ENCODE data around the gene C6orf132. TPM values are rescaled to one million over a fixed set of nuclear protein-coding genes. Genes with fewer than 3 reads are reported as not detected.

Gene C6orf132
- total RNA-seq, 1 experiment from 2014 or later = 48.4 TPM

DNA sequence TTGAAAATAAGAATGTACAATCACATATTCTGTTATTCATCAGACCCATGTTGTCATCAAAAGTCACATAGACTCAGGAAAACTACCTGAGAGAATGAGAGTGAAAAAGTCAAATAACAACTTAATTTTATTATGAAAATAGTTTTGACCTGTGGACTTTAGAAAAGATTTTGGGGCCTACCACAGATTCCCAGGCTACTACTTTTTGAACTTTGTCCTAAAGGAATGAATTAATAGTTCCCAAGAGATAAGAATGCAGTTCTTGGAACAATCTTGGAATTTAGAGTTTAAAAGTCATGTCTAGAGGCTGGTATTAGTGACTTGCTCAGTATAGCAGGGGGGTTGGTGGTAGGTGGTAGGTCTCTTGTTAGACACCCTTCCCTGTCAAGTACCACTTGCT lies 88.8 kb downstream of the C6orf132 start:
- Mint-ChIP-seq H3K27me3 (ENCODE audit: low read depth) (peaks cover 14% of the 10 kb centered on the region), H3K4me1 (peaks cover 6 to 11% of the 10 kb centered on the region in 2 experiments), H3K9me3 (no peaks in the 10 kb centered on the region; a peak in 1 of 5 replicates), H3K27ac (no peak overlapping the region), H3K4me3 (no peak overlapping the region), H3K36me3 (ENCODE audit: insufficient read depth in 1 of 3, low read depth in 3 of 3) (peaks cover 43 to 63% (median 62%) of the 10 kb centered on the region in 3 experiments)
- no peak for DNase-seq
- Histone ChIP-seq H2AFZ (ENCODE audit: low read length) (no peak overlapping the region), H4K20me1 (ENCODE audit: control insufficient read depth, insufficient read depth, insufficient read length) (no peaks in the 10 kb centered on the region), H3K23ac (ENCODE audit: insufficient read length, low read depth, low read length) (no peak overlapping the region), H3K79me2 (ENCODE audit: insufficient read depth, low read length) (no peaks in the 10 kb centered on the region), H2BK15ac (ENCODE audit: low read depth, low read length) (no peak overlapping the region), H4K5ac (ENCODE audit: insufficient read length, low read depth, low read length) (no peak overlapping the region), H3K9me3 (ENCODE audit: control insufficient read depth, low read depth, low read length) (no peaks in the 10 kb centered on the region), H3K27me3 (ENCODE audit: insufficient read depth, low read length) (peaks cover 7% of the 10 kb centered on the region; the same call in 1 of the 2 replicates), H3K4me2 (ENCODE audit: insufficient read depth, insufficient read length, low read length) (no peak overlapping the region), H2BK120ac (ENCODE audit: low read depth, low read length, poor library complexity, severe bottlenecking) (no peak overlapping the region), H2BK20ac (ENCODE audit: low read depth, low read length, poor library complexity, severe bottlenecking) (no peak overlapping the region), H2BK12ac (ENCODE audit: insufficient read length, low read depth, low read length) (no peak overlapping the region), H3K9ac (ENCODE audit: extremely low read depth, insufficient read length, low read length) (no peak overlapping the region), H3K79me1 (ENCODE audit: insufficient read depth, low read depth, low read length, poor library complexity, severe bottlenecking) (no peaks in the 10 kb centered on the region), H3K4me1 (ENCODE audit: insufficient read depth, low read length) (no peaks in the 10 kb centered on the region), H4K91ac (ENCODE audit: insufficient read length, low read depth, low read length) (no peak overlapping the region), H4K8ac (replicated peaks; ENCODE audit: insufficient read length, low read depth, low read length) (no peak overlapping the region), H3T11ph (ENCODE audit: low read length) (no peak overlapping the region), H3K14ac (ENCODE audit: insufficient read depth, low read length) (no peak overlapping the region), H2BK5ac (ENCODE audit: insufficient read length, low read length) (no peak overlapping the region), H2AK5ac (ENCODE audit: insufficient read length, low read length) (no peak overlapping the region), H3K4ac (ENCODE audit: low read depth, low read length) (no peak overlapping the region), H3K18ac (ENCODE audit: insufficient read length, low read depth, low read length) (no peak overlapping the region), H3K23me2 (ENCODE audit: insufficient read length, low read depth, low read length, poor library complexity, severe bottlenecking) (peaks cover 7% of the 10 kb centered on the region), H3K56ac (ENCODE audit: insufficient read length, low read depth, low read length) (no peak overlapping the region), H3K27ac (ENCODE audit: insufficient read length, low read depth, low read length) (no peak overlapping the region)
- TF ChIP-seq CTCF (conservative IDR thresholded peaks at IDR 0.05) = no peak
